NB4 (cell line): ENCODE results near the gene WDFY4.

ENCODE experiments used
- CTCF ChIP-seq: IDR thresholded peaks from one replicate; pipeline ENCODE4 v1.5.1; 2012; ENCODE audit warnings: low read depth, low read length
- MAX ChIP-seq: IDR thresholded peaks from 2 replicates; pipeline ENCODE4 v1.6.1; 2011; ENCODE audit warnings: low read depth, low read length
- POLR2A ChIP-seq: IDR thresholded peaks from 2 replicates; pipeline ENCODE4 v1.6.1; 2011; ENCODE audit warnings: mild to moderate bottlenecking; ENCODE audit not compliant: insufficient read length; ENCODE audit errors: extremely low read depth

- TF ChIP-seq CTCF: no peak
- TF ChIP-seq POLR2A: no peak
- no peak for TF ChIP-seq MAX
Measured at GRCh38 chr10:48929413-48929990, 244.8 kb downstream of the WDFY4 start.
